HG03575 (cell line): ENCODE measurements around the gene COL16A1.

ENCODE experiments used
- ATAC-seq: cut with Tn5 transposase; IDR thresholded peaks from one replicate; pipeline ENCODE4 v1.9.1; 2021; ENCODE audit not compliant: unreplicated experiment, insufficient number of reproducible peaks, low FRiP score; ENCODE audit errors: extremely low read depth

The COL16A1 gene

GRCh38 chr1:31734582-31735107 is 30.8 kb upstream of the COL16A1 start:
- ATAC-seq = no peak

GRCh38 chr1:31733389-31734219 is 29.8 kb upstream of the COL16A1 start:
- no peak for ATAC-seq

- ATAC-seq = no peak
These were observed 29.0 kb upstream of the COL16A1 start for GRCh38 chr1:31732751-31733289.

DNA sequence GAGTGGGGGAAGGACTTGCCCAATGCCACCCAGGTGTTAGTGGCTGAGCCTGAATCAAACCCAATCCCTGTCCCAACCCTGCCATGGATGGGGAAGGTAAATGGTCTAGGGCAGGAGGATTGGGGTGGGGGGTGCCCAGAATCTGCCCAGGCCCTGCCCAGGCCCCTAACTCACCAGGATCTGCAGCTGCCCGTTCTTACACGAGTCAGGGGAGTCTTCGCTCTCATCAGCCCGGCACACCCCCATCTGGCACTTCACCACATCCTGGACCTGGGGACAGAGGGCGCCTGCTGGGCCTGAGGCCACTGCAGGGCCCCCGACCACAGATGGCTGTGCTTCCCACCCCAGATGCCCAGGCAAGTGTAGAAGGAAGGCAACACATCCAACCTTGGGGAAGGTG is 28.5 kb upstream of the COL16A1 start:
- no peak for ATAC-seq

DNA sequence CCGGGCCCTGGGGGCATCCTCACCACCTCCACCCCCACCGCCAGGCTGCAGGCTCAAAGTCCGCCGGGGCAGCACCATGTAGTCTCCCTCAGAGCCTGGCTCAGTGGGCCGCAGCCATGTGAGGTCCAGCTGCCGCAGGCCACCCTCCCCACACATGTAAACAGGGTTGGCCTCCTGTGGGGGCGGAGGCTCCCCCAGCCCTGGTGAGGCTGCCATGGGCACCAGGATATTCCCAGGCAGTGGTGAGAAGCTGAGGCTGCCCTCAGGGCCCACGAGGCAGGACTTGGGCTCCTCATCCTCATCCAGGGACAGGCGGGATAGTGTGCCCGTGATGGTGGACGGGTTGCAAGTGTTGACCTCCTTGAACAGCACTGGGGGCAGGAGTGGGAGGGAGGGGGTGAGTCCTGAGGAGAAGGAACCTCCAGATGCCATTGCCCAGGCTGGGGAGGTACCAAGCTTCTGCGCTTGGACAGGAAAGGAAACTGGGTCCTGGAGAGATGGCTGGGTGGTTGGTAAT is 27.3 kb upstream of the COL16A1 start:
- ATAC-seq = no peak

DNA sequence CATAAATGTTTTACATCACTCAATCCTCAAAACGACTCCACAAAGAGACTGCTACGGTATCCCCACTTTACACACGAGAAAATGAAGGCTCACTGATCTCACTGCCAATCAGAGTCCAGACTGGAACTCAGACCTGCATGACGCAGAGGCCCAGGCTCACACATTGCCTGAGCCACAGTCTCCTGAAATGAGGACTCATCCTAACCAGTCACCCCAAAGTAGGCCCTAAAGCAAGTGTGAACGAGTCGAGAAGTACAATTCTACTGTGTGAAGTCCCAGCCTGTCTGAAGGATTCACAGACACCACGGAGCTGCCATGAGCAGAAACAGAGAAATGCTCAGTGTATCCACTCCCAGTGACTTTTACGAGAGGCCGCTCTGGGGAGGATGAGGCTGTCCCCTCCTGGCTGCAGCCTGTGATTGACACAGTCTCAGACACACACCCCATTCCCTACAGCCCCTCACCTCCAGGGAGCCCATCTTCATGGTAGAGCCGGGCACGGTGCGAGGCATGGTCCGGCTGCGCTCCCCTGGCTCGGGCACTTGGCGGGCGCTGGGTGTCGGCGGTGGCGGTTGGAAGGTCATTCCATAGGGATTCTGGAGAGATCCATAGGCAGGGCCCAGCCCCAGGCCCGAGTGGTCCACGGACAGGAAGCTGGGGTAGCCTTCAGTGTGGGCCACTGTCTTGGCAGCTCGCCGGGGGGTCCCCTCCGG is 26.7 kb upstream of the COL16A1 start:
- no peak for ATAC-seq

DNA sequence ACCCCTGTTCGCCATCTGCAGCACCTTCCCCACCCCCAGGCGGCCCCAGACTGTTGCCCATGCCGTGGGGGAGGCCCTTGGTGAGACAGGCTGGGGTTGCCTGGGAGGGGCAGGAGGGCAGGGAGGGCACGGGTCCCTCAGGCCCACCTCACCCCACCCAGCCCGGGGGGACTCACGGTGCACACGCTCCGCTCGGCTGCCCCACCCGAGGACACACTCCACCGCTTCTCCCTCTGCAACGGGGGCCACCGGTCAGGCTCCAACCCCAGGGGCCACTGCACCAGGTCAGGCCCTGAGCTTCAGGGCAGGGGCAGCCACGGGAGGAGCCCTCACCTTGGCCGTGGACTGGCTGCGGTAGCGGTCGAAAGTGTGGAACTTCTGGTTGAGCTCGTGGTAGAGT is 24.0 kb upstream of the COL16A1 start:
- ATAC-seq = no peak

GRCh38 chr1:31727195-31727594 is 23.4 kb upstream of the COL16A1 start:
- ATAC-seq = no peak

DNA sequence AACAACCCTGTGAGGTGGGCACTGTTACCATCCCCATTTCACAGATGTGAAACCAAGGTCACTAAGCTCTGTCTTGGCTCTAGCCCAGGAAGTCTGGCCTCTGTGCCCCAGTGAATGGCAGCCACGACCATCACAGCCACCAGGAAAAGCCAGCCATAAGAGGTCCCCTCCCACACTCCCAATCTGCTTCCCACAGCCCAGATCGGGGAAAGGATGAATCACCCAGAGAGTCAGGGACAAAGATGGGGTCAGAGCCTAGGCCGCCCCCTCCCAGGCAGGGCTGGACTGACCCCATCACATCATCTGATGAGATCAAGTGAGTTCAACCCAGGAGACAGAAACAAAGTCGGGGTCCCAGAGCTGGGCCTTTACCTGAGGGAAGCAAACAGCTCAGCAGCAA is 22.9 kb upstream of the COL16A1 start:
- no peak for ATAC-seq

DNA sequence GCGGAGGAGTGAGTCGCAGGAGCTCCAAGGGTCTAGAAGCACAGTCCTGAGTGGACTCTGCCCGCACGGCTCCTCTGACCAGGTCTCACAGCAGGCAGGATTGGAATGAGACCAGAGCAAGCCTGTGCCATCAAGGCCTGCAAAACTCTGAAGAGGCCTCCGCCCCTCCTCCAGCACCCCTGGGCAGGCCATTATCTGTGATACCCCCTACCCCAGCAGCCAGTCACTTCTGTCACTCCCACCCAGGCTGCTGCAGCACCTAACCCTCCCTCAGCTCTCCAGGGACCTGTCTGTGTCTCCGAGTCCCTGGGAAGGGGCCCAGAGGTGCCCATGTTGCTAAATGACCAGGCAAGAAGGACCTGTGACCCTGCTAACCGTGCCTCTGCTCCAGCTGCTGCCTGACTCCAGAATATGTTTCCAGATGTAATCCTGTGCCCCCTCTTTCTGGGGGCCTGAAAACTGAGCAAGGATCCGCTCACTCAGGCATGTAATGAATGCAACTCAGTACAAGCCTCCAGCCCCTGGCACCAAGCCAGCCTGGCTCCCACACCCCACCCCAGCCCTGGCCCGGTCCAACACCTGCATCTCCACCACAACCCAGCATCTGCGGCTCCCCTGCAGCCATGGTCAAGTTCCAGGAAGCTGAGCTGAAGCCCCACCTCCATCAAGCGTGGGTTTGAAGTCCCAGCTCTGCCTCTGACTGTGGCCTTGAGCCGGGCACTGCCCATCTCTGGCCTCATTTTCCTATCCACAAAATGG is 22.1 kb upstream of the COL16A1 start:
- no peak for ATAC-seq

DNA sequence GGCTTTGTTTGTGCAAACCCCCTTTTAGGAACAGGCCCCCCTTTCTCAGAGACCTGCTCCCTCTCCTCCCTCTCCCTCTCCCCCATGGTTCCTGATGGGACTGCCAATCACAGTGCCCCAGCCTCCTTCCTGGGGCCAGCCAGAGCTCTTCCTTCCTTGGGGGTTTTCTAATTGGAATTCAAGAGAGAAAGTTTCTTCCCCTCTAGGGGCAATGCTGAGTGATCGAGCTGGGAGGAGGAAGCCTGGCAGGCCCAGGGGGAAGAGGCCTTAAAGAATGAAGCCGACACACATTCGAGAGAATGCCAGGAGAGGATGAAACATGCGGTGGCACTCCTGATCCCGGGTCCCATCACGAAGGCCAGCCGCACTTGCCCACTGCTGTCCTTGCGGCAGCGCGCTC is 21.3 kb upstream of the COL16A1 start:
- no peak for ATAC-seq

DNA sequence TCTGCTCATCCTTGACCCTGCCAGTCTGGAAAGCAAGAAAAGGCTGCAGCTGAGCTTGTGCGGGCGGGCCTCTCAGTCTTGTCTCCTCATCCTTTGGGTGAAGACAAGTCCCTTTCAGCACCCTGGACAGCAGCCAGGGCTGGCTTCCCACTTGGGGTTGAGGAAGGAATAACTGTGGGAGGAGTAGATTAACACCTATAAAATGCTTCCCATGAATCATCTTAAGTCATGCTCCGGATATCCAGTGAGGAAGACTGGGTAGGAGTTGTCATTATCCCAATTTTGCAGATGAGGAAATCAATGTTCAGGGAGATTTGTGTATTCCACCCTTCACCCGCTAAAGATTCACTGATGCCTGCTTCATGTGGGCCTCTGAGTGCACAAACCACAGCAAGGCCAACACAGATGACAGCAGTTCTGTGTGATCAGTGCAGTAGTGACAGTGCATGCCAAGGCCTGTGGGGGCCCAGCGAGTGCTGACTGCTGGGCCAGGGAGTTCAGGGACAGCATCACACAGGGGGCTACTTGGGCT is 20.1 kb upstream of the COL16A1 start:
- no peak for ATAC-seq

GRCh38 chr1:31718327-31718897 is 14.6 kb upstream of the COL16A1 start:
- ATAC-seq = no peak

- no peak for ATAC-seq
These were observed 13.5 kb upstream of the COL16A1 start for GRCh38 chr1:31717341-31717740.

DNA sequence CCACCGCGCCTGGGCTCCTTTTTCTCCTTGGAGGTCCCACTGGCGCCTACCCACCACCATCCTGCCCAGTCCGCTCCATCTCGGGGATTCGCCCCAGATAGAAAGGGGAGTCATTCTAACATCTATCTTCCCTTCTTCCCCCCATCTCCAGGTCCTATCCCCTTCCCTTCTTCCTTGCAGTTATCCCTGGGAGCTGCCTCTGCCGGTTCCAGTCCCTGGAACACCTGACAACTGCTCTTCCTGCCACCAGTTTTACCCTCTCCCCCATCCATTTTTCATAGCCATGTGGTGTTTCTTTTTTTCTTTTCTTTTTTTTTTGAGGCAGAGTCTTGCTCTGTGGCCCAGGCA is 12.0 kb upstream of the COL16A1 start:
- no peak for ATAC-seq

GRCh38 chr1:31715087-31715872 is 11.5 kb upstream of the COL16A1 start:
- ATAC-seq = no peak

DNA sequence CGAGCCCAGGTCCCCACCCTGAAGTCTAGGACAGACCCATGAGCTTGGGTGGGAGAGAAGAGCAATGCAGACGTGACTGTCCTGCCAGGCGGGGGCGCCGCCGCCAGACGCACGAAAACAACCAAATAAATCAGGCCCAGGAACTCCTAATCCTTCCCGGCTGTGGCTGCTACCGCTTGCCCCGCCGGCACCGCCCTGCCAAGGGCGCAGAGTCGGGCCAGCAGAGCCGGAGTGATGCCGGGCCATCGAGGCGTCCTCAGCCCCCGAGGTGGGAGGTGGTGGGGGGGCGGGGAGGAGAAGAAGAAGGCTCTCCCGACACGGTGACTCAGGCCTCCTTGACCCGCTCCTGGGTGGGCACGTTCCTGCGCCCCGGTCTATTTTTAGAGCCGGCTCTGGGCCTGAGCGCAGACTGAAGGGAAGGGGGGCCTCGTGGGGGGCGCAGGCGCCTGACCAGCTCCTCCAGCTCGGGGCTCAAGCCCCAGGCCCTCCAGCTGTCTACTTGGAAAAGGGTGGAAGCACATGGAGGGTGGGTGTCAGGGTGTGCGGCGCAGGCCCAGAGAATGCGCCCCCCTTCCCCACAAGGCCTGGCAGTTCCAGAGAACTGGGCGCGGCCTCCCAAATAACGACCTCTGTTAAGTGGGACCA is 10.7 kb upstream of the COL16A1 start:
- no peak for ATAC-seq
